Measurements from ENCODE around the gene MOV10. TPM values are rescaled to one million over a fixed set of nuclear protein-coding genes. Genes with fewer than 3 reads are reported as not detected.

Gene MOV10
- total RNA-seq, 1 donor from 2014 or later: 85.1 TPM

- H3K4me1 Mint-ChIP-seq (ENCODE audit: unreplicated experiment): peaks cover 3% of the 10 kb centered on the region
- no peak for TF ChIP-seq CTCF (IDR thresholded peaks at IDR 0.05)
- H3K36me3 Mint-ChIP-seq (ENCODE audit: unreplicated experiment): no peaks in the 10 kb centered on the region
- peaks cover 29% of the 10 kb centered on the region for H3K27me3 Mint-ChIP-seq (ENCODE audit: unreplicated experiment)
- no peak overlapping the region for H3K27ac Mint-ChIP-seq (ENCODE audit: unreplicated experiment)
- H3K4me3 Mint-ChIP-seq (ENCODE audit: unreplicated experiment): no peak overlapping the region
- DNase-seq (ENCODE audit: extremely low spot score, unreplicated experiment): no peak
- H3K9me3 Mint-ChIP-seq (ENCODE audit: unreplicated experiment): no peaks in the 10 kb centered on the region
These were observed 73.9 kb downstream of the MOV10 start for GRCh38 chr1:112748396-112748795.

Other genes with a start within 250 kb of the MOV10 start
- 2.3 TPM in 2 replicates for gene WNT2B, start 165.7 kb upstream of the MOV10 start, total RNA-seq
- gene ST7L, start 55.5 kb upstream of the MOV10 start, total RNA-seq: 22.0 and 22.4 TPM in 2 replicates
- gene CAPZA1, start 54.8 kb upstream of the MOV10 start, total RNA-seq: 129 and 130 TPM in 2 replicates
- gene RHOC, start 32.5 kb downstream of the MOV10 start, total RNA-seq: 285 and 296 TPM in 2 replicates
- gene PPM1J, start 40.7 kb downstream of the MOV10 start, total RNA-seq: 0.67 and 1.1 TPM in 2 replicates

Data from osteocyte (in vitro differentiated cells).